CD4-positive, alpha-beta T cell (primary cell): ENCODE results near the gene FBN1. TPM values are rescaled to one million over a fixed set of nuclear protein-coding genes. Genes with fewer than 3 reads are reported as not detected.

Source experiments
- ATAC-seq: fragments of 200-7000 bp; cut with Tn5 transposase; one replicate; pipeline ENCODE4 v1.10.0; 2022; ENCODE audit warnings: mild to moderate bottlenecking; ENCODE audit not compliant: poor library complexity
- CTCF ChIA-PET: fragments of 350-600 bp; sonication (Branson Sonifier 250); formaldehyde crosslinking; loops from one replicate; lab custom pipeline; 2021; ENCODE audit warnings: antibody characterized with exemption, inconsistent platforms; lab: Charles Lee
- POLR2A ChIA-PET: fragments of 350-600 bp; sonication (Branson Sonifier 250); formaldehyde crosslinking; loops from one replicate; lab custom pipeline; 2021; ENCODE audit warnings: antibody characterized with exemption, inconsistent platforms; lab: Charles Lee
- DNase-seq, 14 experiments: peaks; one replicate each; pipeline ENCODE4 v3.0.0-alpha.2; 2013 to 2020; ENCODE audit warnings: mixed read lengths in 2 of 14
- H3K27ac ChIP-seq, 2 donors: one replicate each; pipeline versions ENCODE4 v1.5.1 to v1.7.0; 2013; ENCODE audit warnings: low read length in 2 of 2, low read depth in 1 of 2, mild to moderate bottlenecking in 1 of 2
- H3K27me3 ChIP-seq, 2 experiments: 1 replicate in 1 of 2; 2 replicates in 1 of 2; pipeline versions ENCODE4 v1.6.1 to v1.7.0; 2013; ENCODE audit warnings: low read length in 2 of 2, control low read depth in 1 of 2, mild to moderate bottlenecking in 1 of 2, moderate library complexity in 1 of 2; ENCODE audit not compliant: insufficient read depth in 2 of 2, control insufficient read depth in 1 of 2
- H3K36me3 ChIP-seq: one replicate; pipeline ENCODE4 v1.6.1; 2013; ENCODE audit warnings: low read length, control low read depth; ENCODE audit not compliant: insufficient read depth
- H3K4me1 ChIP-seq: one replicate; pipeline ENCODE4 v1.6.1; 2013; ENCODE audit warnings: low read length, control low read depth; ENCODE audit not compliant: insufficient read depth
- H3K4me3 ChIP-seq: one replicate; pipeline ENCODE4 v1.5.1; 2013; ENCODE audit warnings: mild to moderate bottlenecking, low read length, moderate library complexity
- H3K9me3 ChIP-seq, 2 experiments: 1 replicate in 1 of 2; 2 replicates in 1 of 2; pipeline versions ENCODE4 v1.6.1 to v1.7.0; 2013; ENCODE audit warnings: low read length in 2 of 2, mild to moderate bottlenecking in 2 of 2, control low read depth in 1 of 2, moderate library complexity in 1 of 2; ENCODE audit not compliant: control insufficient read depth in 1 of 2, insufficient read depth in 1 of 2
- H3K27ac Mint-ChIP-seq: one replicate; pipeline ENCODE4 v1.8.0; 2020; ENCODE audit warnings: mixed read lengths
- H3K27me3 Mint-ChIP-seq: one replicate; pipeline ENCODE4 v1.8.0; 2021; ENCODE audit warnings: mixed read lengths
- H3K36me3 Mint-ChIP-seq: one replicate; pipeline ENCODE4 v1.8.0; 2021; ENCODE audit warnings: low read depth, mixed read lengths
- H3K4me1 Mint-ChIP-seq: one replicate; pipeline ENCODE4 v1.8.0; 2021; ENCODE audit warnings: low read depth, mixed read lengths
- H3K4me3 Mint-ChIP-seq: one replicate; pipeline ENCODE4 v1.8.0; 2020; ENCODE audit warnings: mild to moderate bottlenecking, mixed read lengths
- H3K9me3 Mint-ChIP-seq: one replicate; pipeline ENCODE4 v1.8.0; 2020; ENCODE audit warnings: mixed read lengths
- CTCF ChIP-seq: fragments of 200-600 bp; IDR thresholded peaks from one replicate; pipeline ENCODE4 v1.8.0; 2022; ENCODE audit warnings: antibody characterized with exemption, mild to moderate bottlenecking
- intact Hi-C, 2 experiments: fragments of 100-400 bp; cut with DNase I in 1 of 2; cut with micrococcal nuclease in 1 of 2; formaldehyde crosslinking; loops; one replicate each; pipeline versions ENCODE4 v1.15.1 to v1.9.0; 2023 to 2025; cut with DNase I, micrococcal nuclease
- total RNA-seq, 174 experiments: library from RNA in 2 of 174; stranded (reverse) in 2 of 174; gene quantifications; one replicate each; pipeline ENCODE4 v1.2.3 and lab custom pipeline; 2021 to 2026

The FBN1 gene
- total RNA-seq, 2 experiments from 2014 or later, result 0.11 to 0.25 TPM

DNA sequence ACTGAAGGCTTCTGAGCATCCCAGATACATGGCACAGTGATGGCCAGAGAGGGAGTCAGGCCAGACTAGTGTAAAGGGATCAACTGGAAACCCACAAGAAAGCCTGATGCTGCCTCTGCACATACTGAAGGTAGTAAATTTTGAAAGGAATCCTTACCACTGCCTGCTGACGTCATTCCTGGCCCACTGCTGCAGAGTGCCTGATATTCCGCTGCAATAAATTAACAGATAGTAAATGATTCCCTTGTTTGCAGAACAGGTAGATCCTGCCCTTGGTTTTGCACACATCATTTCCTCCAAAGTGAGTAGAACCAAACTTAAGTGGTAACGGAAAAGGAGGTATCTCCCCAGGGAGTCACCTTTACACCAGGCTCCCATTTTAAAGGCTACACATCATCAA is 146.7 kb downstream of the FBN1 start:
- no peaks in the 10 kb centered on the region for H3K4me1 Mint-ChIP-seq
- Histone ChIP-seq H3K4me3 (no peak overlapping the region), H3K27me3 (no peaks in the 10 kb centered on the region), H3K9me3 (no peaks in the 10 kb centered on the region), H3K27ac (no peak overlapping the region), H3K4me1 (no peaks in the 10 kb centered on the region), H3K36me3 (no peaks in the 10 kb centered on the region)
- no peak for ATAC-seq
- no peak overlapping the region for H3K4me3 Mint-ChIP-seq
- no peaks in the 10 kb centered on the region for H3K27me3 Mint-ChIP-seq
- H3K27ac Mint-ChIP-seq, result no peak overlapping the region
- H3K9me3 Mint-ChIP-seq, result no peaks in the 10 kb centered on the region
- DNase-seq, result no peak
- POLR2A ChIA-PET, result no interaction called here
- no peaks in the 10 kb centered on the region for H3K36me3 Mint-ChIP-seq
- CTCF ChIA-PET, result no interaction called here
- intact Hi-C loops, result no loop called here
- no peak for TF ChIP-seq CTCF

DNA sequence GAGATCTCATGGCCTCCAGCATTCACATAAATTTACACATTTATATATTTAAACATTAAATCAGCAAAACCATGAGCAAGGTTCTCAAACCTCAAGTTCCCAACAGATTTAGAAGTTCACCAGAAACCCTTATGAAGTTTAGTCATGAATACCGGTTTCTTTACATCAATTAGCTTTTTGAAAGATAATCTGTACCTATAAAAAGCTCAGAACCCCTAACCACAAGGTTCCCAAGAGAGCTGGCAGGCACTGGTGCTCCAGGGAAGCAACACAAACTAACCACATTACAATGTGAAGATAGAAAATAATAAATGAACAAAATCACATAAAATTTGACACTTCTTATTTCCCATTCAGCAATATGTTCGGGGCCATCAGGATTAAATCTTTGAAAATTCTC is 150.9 kb downstream of the FBN1 start:
- H3K27me3 ChIP-seq, result no peaks in the 10 kb centered on the region
- H3K9me3 ChIP-seq, result no peaks in the 10 kb centered on the region
- ChIA-PET CTCF (no interaction called here), POLR2A (no interaction called here)
- intact Hi-C loops, result no loop called here
- Mint-ChIP-seq H3K27ac (no peak overlapping the region), H3K4me3 (no peak overlapping the region), H3K4me1 (no peaks in the 10 kb centered on the region), H3K27me3 (no peaks in the 10 kb centered on the region), H3K36me3 (no peaks in the 10 kb centered on the region), H3K9me3 (no peaks in the 10 kb centered on the region)
- TF ChIP-seq CTCF, result no peak
- H3K4me3 ChIP-seq, result no peak overlapping the region
- H3K27ac ChIP-seq, result no peak overlapping the region
- ATAC-seq, result no peak
- H3K36me3 ChIP-seq, result no peaks in the 10 kb centered on the region
- no peaks in the 10 kb centered on the region for H3K4me1 ChIP-seq
- no peak for DNase-seq

DNA sequence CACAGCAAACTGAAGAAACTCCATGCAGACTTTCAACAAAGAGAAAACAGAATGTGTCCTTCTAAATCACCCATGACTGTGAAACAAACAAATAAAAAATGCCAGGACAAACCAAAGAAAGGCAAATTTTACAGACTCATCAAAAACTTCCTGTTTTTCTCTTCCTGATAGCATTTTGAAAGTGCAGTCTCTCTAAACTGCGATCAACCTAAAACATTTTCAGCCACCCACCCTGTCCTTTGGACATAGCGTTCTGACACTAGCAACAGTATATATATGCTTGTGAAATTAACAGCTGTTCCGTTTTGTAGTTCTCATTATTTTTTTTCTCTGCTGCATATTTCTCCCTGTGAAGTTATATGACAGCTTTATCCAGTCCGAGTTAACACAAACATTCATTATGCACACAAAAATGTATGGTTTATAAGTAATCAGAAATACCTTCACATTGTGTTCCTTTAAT is 151.7 kb downstream of the FBN1 start:
- DNase-seq, result no peak
- ATAC-seq, result no peak
- H3K9me3 Mint-ChIP-seq, result no peaks in the 10 kb centered on the region
- CTCF ChIA-PET, result interaction anchor here (1.1 kb wide), 1 partner anchor 9 kb away, joined by 3 read pairs; no protein-coding TSS in a partner anchor
- Histone ChIP-seq H3K4me3 (no peak overlapping the region), H3K9me3 (no peaks in the 10 kb centered on the region), H3K27me3 (no peaks in the 10 kb centered on the region), H3K36me3 (no peaks in the 10 kb centered on the region), H3K4me1 (no peaks in the 10 kb centered on the region), H3K27ac (no peak overlapping the region)
- TF ChIP-seq CTCF, result no peak
- H3K36me3 Mint-ChIP-seq, result no peaks in the 10 kb centered on the region
- H3K4me3 Mint-ChIP-seq, result no peak overlapping the region
- no peaks in the 10 kb centered on the region for H3K4me1 Mint-ChIP-seq
- intact Hi-C loops, result no loop called here
- POLR2A ChIA-PET, result no interaction called here
- H3K27me3 Mint-ChIP-seq, result no peaks in the 10 kb centered on the region
- H3K27ac Mint-ChIP-seq, result no peak overlapping the region
